Measurements from ENCODE around the gene CDK6. TPM values are rescaled to one million over a fixed set of nuclear protein-coding genes. Genes with fewer than 3 reads are reported as not detected.
"Not testable (repeated sequence)": the region's sequence is repeated elsewhere in the genome, so short reads cannot be mapped to it uniquely, and the experiment has no call there.

The CDK6 gene
- total and polyA plus RNA-seq, 2 of the 8 experiments (the other 6 are each of a cell fraction or from before 2014, with no cell fraction given): 5.9 to 18.9 TPM

DNA sequence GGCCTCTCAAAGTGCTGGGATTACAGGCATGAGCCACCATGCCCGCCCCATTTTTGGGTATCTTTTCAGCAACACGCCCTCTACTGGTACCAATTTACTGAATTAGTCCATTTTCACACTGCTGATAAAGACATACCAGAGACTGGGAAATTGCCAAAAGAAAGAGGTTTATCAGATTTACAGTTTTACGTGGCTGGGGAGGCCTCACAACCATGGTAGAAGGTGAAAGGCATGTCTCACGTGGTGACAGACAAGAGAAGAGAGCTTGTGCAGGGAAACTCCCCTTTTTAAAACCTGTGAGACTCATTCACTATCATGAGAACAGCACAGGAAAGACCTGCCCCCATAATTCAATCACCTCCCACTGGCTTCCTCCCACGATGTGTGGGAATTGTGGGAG lies 27.8 kb upstream of the CDK6 start:
- H3K14ac ChIP-seq (ENCODE audit: insufficient read length); POLR2A ChIA-PET (ENCODE audit: partially characterized antibody); H3K27ac ChIP-seq (ENCODE audit: low read depth, low read length); H3K79me2 ChIP-seq (ENCODE audit: control insufficient read depth in 1 of 2, insufficient read depth in 2 of 2, low read length in 2 of 2); FAIRE-seq; H4K20me1 ChIP-seq (replicated peaks in 1 of 2; ENCODE audit: control insufficient read depth in 1 of 2, insufficient read depth in 2 of 2, low read length in 2 of 2); H3K4me2 ChIP-seq (ENCODE audit: insufficient read depth in 1 of 2, low read depth in 2 of 2, low read length in 2 of 2); H3K9ac ChIP-seq (replicated peaks in 1 of 4; ENCODE audit: extremely low read depth in 1 of 4, low read depth in 3 of 4, low read length in 3 of 4); H4K8ac ChIP-seq (ENCODE audit: extremely low read depth, insufficient read depth, low read length); DNase-seq (ENCODE audit: low read depth in 1 of 2, low spot score in 2 of 2); H3K4ac ChIP-seq (replicated peaks; ENCODE audit: insufficient read length, low read depth, low read length); H3K27me3 ChIP-seq (replicated peaks in 1 of 4; ENCODE audit: control insufficient read depth in 3 of 4, extremely low read depth in 1 of 4, insufficient read depth in 3 of 4, low read length in 3 of 4); H2BK5ac ChIP-seq (ENCODE audit: low read depth, low read length); H3K79me1 ChIP-seq (ENCODE audit: low read depth, low read length); H3K18ac ChIP-seq (ENCODE audit: extremely low read depth, low read length); H3K9me3 ChIP-seq (ENCODE audit: insufficient read depth in 2 of 2, low read depth in 1 of 2, low read length in 1 of 2); H3K4me1 ChIP-seq (replicated peaks in 1 of 4; ENCODE audit: control insufficient read depth in 3 of 4, insufficient read depth in 4 of 4, low read length in 3 of 4); H3K56ac ChIP-seq (replicated peaks; ENCODE audit: insufficient read length, low read depth, low read length); H4K5ac ChIP-seq (ENCODE audit: insufficient read length, low read depth, low read length); H3K36me3 ChIP-seq (ENCODE audit: control insufficient read depth in 2 of 4, insufficient read depth in 4 of 4, low read length in 3 of 4); H2BK120ac ChIP-seq (replicated peaks; ENCODE audit: low read depth, low read length); H2BK20ac ChIP-seq (ENCODE audit: low read length); H2BK12ac ChIP-seq (ENCODE audit: low read depth, low read length); H2AK5ac ChIP-seq (ENCODE audit: low read depth, low read length); H4K91ac ChIP-seq (replicated peaks; ENCODE audit: insufficient read length, low read length); H2BK15ac ChIP-seq (ENCODE audit: low read length); H3K23ac ChIP-seq (ENCODE audit: insufficient read length); H3K23me2 ChIP-seq (ENCODE audit: low read depth, low read length); H3K4me3 ChIP-seq (ENCODE audit: extremely low read depth in 1 of 4, insufficient read depth in 2 of 4, low read depth in 3 of 4, low read length in 4 of 4): not testable (repeated sequence)
- CTCF ChIA-PET (ENCODE audit: partially characterized antibody): interaction anchor here (0.7 to 3.9 kb wide), 18 partner anchors 10 to 705 kb away, joined by 3 to 23 read pairs (median 4); no protein-coding TSS in a partner anchor
- H2AFZ ChIP-seq (ENCODE audit: low read length): 0 out of 2 replicates have a peak overlapping the region, but pooled peaks have one; percentile 49
- 39% methylated on average over 5 of the region's 5 CpGs; no CpG with 5 or more reads in 1 of the 2 experiments for WGBS, 2 experiments (ENCODE audit: extremely low coverage in 1 of 2, insufficient coverage in 1 of 2, insufficient read length in 1 of 2, insufficient replicate concordance in 2 of 2, low coverage in 1 of 2, low lambda C conversion rate in 2 of 2, missing lambda C conversion rate in 1 of 2)
- TF ChIP-seq KDM1A (IDR thresholded peaks at IDR 0.05; ENCODE audit: borderline replicate concordance, low read length) (peak; percentile 50; the same call in 1 of the 2 replicates), RAD21 (IDR thresholded peaks at IDR 0.05 in 1 of 2, conservative IDR thresholded peaks at IDR 0.05 in 1 of 2; ENCODE audit: low read depth in 2 of 2, low read length in 2 of 2) (peak; percentile 23 to 48; a peak in 3 of 4 replicates)
- TF ChIP-seq, protein P1, sequence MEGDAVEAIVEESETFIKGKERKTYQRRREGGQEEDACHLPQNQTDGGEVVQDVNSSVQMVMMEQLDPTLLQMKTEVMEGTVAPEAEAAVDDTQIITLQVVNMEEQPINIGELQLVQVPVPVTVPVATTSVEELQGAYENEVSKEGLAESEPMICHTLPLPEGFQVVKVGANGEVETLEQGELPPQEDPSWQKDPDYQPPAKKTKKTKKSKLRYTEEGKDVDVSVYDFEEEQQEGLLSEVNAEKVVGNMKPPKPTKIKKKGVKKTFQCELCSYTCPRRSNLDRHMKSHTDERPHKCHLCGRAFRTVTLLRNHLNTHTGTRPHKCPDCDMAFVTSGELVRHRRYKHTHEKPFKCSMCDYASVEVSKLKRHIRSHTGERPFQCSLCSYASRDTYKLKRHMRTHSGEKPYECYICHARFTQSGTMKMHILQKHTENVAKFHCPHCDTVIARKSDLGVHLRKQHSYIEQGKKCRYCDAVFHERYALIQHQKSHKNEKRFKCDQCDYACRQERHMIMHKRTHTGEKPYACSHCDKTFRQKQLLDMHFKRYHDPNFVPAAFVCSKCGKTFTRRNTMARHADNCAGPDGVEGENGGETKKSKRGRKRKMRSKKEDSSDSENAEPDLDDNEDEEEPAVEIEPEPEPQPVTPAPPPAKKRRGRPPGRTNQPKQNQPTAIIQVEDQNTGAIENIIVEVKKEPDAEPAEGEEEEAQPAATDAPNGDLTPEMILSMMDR (IDR thresholded peaks at IDR 0.05; ENCODE audit: control extremely low read depth in 1 of 3, insufficient read depth in 1 of 3, low read depth in 1 of 3, low read length in 3 of 3): peak in 2 of 3 experiments; percentile 23 to 34; a peak in 3 of 4 replicates

All from H1 (cell line).